K562 (cell line): Measurements from ENCODE around the gene PTPMT1. TPM values are rescaled to one million over a fixed set of nuclear protein-coding genes. Genes with fewer than 3 reads are reported as not detected.

Experiments
- DIDO1 ChIP-seq: fragments of 450-650 bp; IDR thresholded peaks from 2 replicates; pipeline ENCODE4 v1.6.1; 2016; ENCODE audit warnings: low read depth, missing biosample characterization, missing genetic modification characterization
- E2F3 ChIP-seq: fragments of 250-450 bp; sonication (Bioruptor Pico); IDR thresholded peaks from 2 replicates; pipeline ENCODE4 v1.4.0; 2020; ENCODE audit warnings: mild to moderate bottlenecking
- FOXA3 ChIP-seq, 2 experiments: fragments of 450-650 bp in 1 of 2; sonication (generic) in 1 of 2; formaldehyde crosslinking; IDR thresholded peaks in 1 of 2; conservative IDR thresholded peaks in 1 of 2; 2 replicates each; pipeline versions ENCODE4 v1.4.0 to v1.8.0; 2020 to 2022; ENCODE audit warnings: mild to moderate bottlenecking in 2 of 2, missing genetic modification reagents in 1 of 2
- FOXP1 ChIP-seq: sonication (generic); formaldehyde crosslinking; IDR thresholded peaks from 2 replicates; pipeline ENCODE4 v1.8.0; 2022; ENCODE audit warnings: mild to moderate bottlenecking, missing genetic modification reagents
- HNRNPK ChIP-seq: fragments of 200-400 bp; formaldehyde crosslinking; IDR thresholded peaks from one replicate; pipeline ENCODE4 v1.6.1; 2018; ENCODE audit warnings: mild to moderate bottlenecking, low read depth, low read length; ENCODE audit not compliant: poor library complexity, severe bottlenecking
- NBN ChIP-seq: fragments of 450-650 bp; IDR thresholded peaks from 2 replicates; pipeline ENCODE4 v1.6.1; 2016; ENCODE audit warnings: low read depth, mild to moderate bottlenecking
- PHF8 ChIP-seq: fragments of 200-600 bp; sonication (generic); IDR thresholded peaks from 2 replicates; pipeline ENCODE4 v1.6.1; 2012; ENCODE audit warnings: mixed run types, mild to moderate bottlenecking, inconsistent platforms, low read length, moderate library complexity, borderline replicate concordance
- ZBTB7A ChIP-seq: IDR thresholded peaks from 2 replicates; pipeline ENCODE4 v1.6.1; 2011; ENCODE audit warnings: low read depth, mild to moderate bottlenecking, low read length, moderate library complexity, borderline replicate concordance; ENCODE audit not compliant: control insufficient read depth
- ZNF175 ChIP-seq: fragments of 200-800 bp; sonication (Bioruptor generic); IDR thresholded peaks from 2 replicates; pipeline ENCODE4 v1.6.1; 2016; ENCODE audit warnings: low read depth, mild to moderate bottlenecking, missing genetic modification characterization, missing compliant biosample characterization
- ZNF23 ChIP-seq: fragments of 250-450 bp; sonication (Bioruptor Pico); IDR thresholded peaks from 2 replicates; pipeline ENCODE4 v1.4.0; 2020; ENCODE audit warnings: mild to moderate bottlenecking
- ZNF354B ChIP-seq: fragments of 250-450 bp; sonication (Bioruptor Pico); IDR thresholded peaks from 2 replicates; pipeline ENCODE4 v1.4.0; 2020
- ZNF830 ChIP-seq: fragments of 250-450 bp; sonication (Bioruptor Pico); IDR thresholded peaks from 2 replicates; pipeline ENCODE4 v1.5.0; 2021; ENCODE audit warnings: mild to moderate bottlenecking
- polyA plus RNA-seq, 8 experiments: library from polyadenylated mRNA; depleted of rRNA in 4 of 8; stranded (reverse) in 5 of 8; unstranded in 3 of 8; fragments of >200 nt; fragmentation: Nextera tagmentation in 2 of 8; fragmentation: Illumina TruSeq in 1 of 8; extraction: Ambion mirVana in 2 of 8; extraction: Trizol in 1 of 8; gene quantifications; 2 replicates each; pipeline versions ENCODE4 v1.2.1 to v1.2.3, GENCODE V29; 2011 to 2014; ENCODE audit warnings: inconsistent platforms in 1 of 8, missing spikeins in 1 of 8
- total RNA-seq, 7 experiments: library from RNA; depleted of rRNA in 6 of 7; stranded (reverse); fragments of >200 nt in 6 of 7; fragmentation: Illumina TruSeq in 2 of 7; extraction: Trizol in 2 of 7; gene quantifications; 2 replicates each; pipeline versions ENCODE4 v1.2.1 to v1.2.3, GENCODE V29; 2011 to 2021; ENCODE audit warnings: low replicate concordance in 1 of 7
- TF ChIP-seq, protein P1 (sequence below): sonication (generic); formaldehyde crosslinking; IDR thresholded peaks from 2 replicates; pipeline ENCODE4 v1.8.1; 2023; ENCODE audit warnings: mild to moderate bottlenecking, missing genetic modification reagents
- TF ChIP-seq, protein P2 (sequence below): fragments of 250-450 bp; sonication (Bioruptor Pico); IDR thresholded peaks from 2 replicates; pipeline ENCODE4 v1.8.0; 2021; ENCODE audit warnings: borderline replicate concordance, mild to moderate bottlenecking, moderate library complexity; ENCODE audit not compliant: poor library complexity, severe bottlenecking
- TF ChIP-seq, protein P3 (sequence below), 3 experiments: fragments of 200-800 bp in 1 of 3; sonication (Bioruptor generic) in 1 of 3; sonication (generic) in 1 of 3; formaldehyde crosslinking in 1 of 3; IDR thresholded peaks; 2 replicates each; pipeline versions ENCODE4 v1.6.1 to v1.8.0; 2016 to 2022; ENCODE audit warnings: mild to moderate bottlenecking in 2 of 3, missing compliant biosample characterization in 2 of 3, missing genetic modification characterization in 2 of 3, missing genetic modification reagents in 1 of 3
- TF ChIP-seq, protein P4 (sequence below): fragments of 450-650 bp; IDR thresholded peaks from 2 replicates; pipeline ENCODE4 v1.6.1; 2017; ENCODE audit warnings: antibody characterized with exemption, mild to moderate bottlenecking
- TF ChIP-seq, protein P5 (sequence below): fragments of 250-450 bp; sonication (Bioruptor Pico); IDR thresholded peaks from 2 replicates; pipeline ENCODE4 v1.8.0; 2022; ENCODE audit warnings: inconsistent platforms, mild to moderate bottlenecking, moderate library complexity, borderline replicate concordance

The PTPMT1 gene
- total and polyA plus RNA-seq, 9 of the 15 experiments (the other 6 are each of a cell fraction or from before 2014, with no cell fraction given) = 10.4 to 140 (median 67.2) TPM

DNA sequence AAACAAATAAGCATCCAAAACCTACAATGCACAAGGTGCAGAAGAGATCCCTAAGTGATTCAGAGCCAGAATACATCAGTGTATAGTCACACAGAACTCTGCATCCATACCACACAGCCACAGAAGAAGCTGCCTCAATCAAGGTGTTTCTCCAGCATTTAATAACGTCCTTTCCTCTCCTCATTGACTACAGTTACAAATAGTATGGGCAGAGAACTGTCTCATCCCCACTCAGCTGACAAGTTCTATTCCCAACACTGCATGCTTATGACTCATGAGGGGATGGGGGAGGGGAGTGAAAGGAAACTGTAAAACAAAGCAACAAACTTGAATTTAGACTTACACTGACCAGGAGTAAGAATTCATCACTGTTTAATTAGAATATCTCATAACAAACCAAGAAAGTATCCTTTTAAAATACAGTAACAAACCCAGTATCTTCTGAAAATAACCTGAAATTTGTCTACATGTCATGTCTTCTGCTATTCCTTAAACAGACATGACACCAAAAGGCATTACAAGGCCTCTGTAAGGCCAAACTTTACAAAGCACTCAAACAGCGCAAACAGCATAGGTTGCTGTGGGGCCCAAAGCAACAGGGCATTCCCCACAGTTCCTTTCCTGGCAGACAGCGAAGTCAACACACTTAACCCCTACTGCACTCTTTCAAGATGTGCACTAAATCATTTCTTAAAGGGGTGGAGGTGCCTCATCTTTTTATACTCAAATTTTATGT is 41.7 kb upstream of the PTPMT1 start (continued):
- no peak for TF ChIP-seq ZNF23
- TF ChIP-seq NBN = peak; percentile 63; the same call in 1 of the 2 replicates
- TF ChIP-seq, protein P1, sequence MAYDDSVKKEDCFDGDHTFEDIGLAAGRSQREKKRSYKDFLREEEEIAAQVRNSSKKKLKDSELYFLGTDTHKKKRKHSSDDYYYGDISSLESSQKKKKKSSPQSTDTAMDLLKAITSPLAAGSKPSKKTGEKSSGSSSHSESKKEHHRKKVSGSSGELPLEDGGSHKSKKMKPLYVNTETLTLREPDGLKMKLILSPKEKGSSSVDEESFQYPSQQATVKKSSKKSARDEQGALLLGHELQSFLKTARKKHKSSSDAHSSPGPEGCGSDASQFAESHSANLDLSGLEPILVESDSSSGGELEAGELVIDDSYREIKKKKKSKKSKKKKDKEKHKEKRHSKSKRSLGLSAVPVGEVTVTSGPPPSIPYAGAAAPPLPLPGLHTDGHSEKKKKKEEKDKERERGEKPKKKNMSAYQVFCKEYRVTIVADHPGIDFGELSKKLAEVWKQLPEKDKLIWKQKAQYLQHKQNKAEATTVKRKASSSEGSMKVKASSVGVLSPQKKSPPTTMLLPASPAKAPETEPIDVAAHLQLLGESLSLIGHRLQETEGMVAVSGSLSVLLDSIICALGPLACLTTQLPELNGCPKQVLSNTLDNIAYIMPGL (CRISPR knock-in tag) = no peak
- TF ChIP-seq, protein P2, sequence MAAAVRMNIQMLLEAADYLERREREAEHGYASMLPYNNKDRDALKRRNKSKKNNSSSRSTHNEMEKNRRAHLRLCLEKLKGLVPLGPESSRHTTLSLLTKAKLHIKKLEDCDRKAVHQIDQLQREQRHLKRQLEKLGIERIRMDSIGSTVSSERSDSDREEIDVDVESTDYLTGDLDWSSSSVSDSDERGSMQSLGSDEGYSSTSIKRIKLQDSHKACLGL (CRISPR knock-in tag) = no peak
- no peak for TF ChIP-seq ZNF175 (CRISPR knock-in tag)
- TF ChIP-seq HNRNPK = no peak
- TF ChIP-seq ZNF830 (CRISPR knock-in tag) = no peak
- 0 out of 4 replicates have a peak, but pooled peaks of 1 of the 2 experiments have one; percentile 18 for TF ChIP-seq FOXA3 (CRISPR knock-in tag; conservative IDR thresholded peaks at IDR 0.05 in 1 of 2, IDR thresholded peaks at IDR 0.05 in 1 of 2)
- TF ChIP-seq PHF8 = no peak
- no peak for TF ChIP-seq DIDO1
- TF ChIP-seq ZBTB7A = no peak
- no peak for TF ChIP-seq ZNF354B (CRISPR knock-in tag)
- TF ChIP-seq E2F3 = no peak
- TF ChIP-seq FOXP1 (CRISPR knock-in tag) = no peak
- TF ChIP-seq, protein P3, sequence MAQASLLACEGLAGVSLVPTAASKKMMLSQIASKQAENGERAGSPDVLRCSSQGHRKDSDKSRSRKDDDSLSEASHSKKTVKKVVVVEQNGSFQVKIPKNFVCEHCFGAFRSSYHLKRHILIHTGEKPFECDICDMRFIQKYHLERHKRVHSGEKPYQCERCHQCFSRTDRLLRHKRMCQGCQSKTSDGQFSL (CRISPR knock-in tag; IDR thresholded peaks at IDR 0.05) = no peak
- TF ChIP-seq, protein P3 (tag; IDR thresholded peaks at IDR 0.05) = no peak
- TF ChIP-seq, protein P4, sequence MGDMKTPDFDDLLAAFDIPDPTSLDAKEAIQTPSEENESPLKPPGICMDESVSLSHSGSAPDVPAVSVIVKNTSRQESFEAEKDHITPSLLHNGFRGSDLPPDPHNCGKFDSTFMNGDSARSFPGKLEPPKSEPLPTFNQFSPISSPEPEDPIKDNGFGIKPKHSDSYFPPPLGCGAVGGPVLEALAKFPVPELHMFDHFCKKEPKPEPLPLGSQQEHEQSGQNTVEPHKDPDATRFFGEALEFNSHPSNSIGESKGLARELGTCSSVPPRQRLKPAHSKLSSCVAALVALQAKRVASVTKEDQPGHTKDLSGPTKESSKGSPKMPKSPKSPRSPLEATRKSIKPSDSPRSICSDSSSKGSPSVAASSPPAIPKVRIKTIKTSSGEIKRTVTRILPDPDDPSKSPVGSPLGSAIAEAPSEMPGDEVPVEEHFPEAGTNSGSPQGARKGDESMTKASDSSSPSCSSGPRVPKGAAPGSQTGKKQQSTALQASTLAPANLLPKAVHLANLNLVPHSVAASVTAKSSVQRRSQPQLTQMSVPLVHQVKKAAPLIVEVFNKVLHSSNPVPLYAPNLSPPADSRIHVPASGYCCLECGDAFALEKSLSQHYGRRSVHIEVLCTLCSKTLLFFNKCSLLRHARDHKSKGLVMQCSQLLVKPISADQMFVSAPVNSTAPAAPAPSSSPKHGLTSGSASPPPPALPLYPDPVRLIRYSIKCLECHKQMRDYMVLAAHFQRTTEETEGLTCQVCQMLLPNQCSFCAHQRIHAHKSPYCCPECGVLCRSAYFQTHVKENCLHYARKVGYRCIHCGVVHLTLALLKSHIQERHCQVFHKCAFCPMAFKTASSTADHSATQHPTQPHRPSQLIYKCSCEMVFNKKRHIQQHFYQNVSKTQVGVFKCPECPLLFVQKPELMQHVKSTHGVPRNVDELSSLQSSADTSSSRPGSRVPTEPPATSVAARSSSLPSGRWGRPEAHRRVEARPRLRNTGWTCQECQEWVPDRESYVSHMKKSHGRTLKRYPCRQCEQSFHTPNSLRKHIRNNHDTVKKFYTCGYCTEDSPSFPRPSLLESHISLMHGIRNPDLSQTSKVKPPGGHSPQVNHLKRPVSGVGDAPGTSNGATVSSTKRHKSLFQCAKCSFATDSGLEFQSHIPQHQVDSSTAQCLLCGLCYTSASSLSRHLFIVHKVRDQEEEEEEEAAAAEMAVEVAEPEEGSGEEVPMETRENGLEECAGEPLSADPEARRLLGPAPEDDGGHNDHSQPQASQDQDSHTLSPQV = peak; percentile 40; the same call in 1 of the 2 replicates
- TF ChIP-seq, protein P5, sequence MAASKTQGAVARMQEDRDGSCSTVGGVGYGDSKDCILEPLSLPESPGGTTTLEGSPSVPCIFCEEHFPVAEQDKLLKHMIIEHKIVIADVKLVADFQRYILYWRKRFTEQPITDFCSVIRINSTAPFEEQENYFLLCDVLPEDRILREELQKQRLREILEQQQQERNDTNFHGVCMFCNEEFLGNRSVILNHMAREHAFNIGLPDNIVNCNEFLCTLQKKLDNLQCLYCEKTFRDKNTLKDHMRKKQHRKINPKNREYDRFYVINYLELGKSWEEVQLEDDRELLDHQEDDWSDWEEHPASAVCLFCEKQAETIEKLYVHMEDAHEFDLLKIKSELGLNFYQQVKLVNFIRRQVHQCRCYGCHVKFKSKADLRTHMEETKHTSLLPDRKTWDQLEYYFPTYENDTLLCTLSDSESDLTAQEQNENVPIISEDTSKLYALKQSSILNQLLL (CRISPR knock-in tag) = no peak
